CMK (cell line): ENCODE results near the gene SARS2.
A peak's percentile ranks its signal among the peaks of the same experiment; 100 is the strongest.
"Not testable (repeated sequence)": the region's sequence is repeated elsewhere in the genome, so short reads cannot be mapped to it uniquely, and the experiment has no call there.

Experiments used
- DNase-seq: peaks from one replicate; pipeline ENCODE4 v3.0.0-alpha.2; 2010; ENCODE audit warnings: low read depth

The SARS2 gene

GRCh38 chr19:38892841-38893240 lies 37.7 kb downstream of the SARS2 start:
- no peak for DNase-seq

- DNase-seq = no peak
These were observed 38.8 kb downstream of the SARS2 start for GRCh38 chr19:38891771-38892170.

- no peak for DNase-seq
These were observed 39.9 kb downstream of the SARS2 start for GRCh38 chr19:38890686-38891085.

GRCh38 chr19:38889803-38890202 lies 40.8 kb downstream of the SARS2 start:
- DNase-seq = no peak

- DNase-seq = no peak
These were observed 41.7 kb downstream of the SARS2 start for GRCh38 chr19:38888876-38889275.

GRCh38 chr19:38884691-38885090 lies 45.9 kb downstream of the SARS2 start:
- not testable (repeated sequence) for DNase-seq

GRCh38 chr19:38883286-38883685 lies 47.3 kb downstream of the SARS2 start:
- DNase-seq = no peak

- no peak for DNase-seq
These were observed 49.5 kb downstream of the SARS2 start for GRCh38 chr19:38880882-38881609.

- DNase-seq = no peak
These were observed 50.3 kb downstream of the SARS2 start for GRCh38 chr19:38880076-38880881.

GRCh38 chr19:38879400-38879751 lies 51.2 kb downstream of the SARS2 start:
- no peak for DNase-seq

- no peak for DNase-seq
These were observed 51.8 kb downstream of the SARS2 start for GRCh38 chr19:38878575-38879399.

- peak; percentile 68 for DNase-seq
These were observed 52.6 kb downstream of the SARS2 start, which contains the start of gene RINL for GRCh38 chr19:38877781-38878574. TSS of gene RINL (minus strand) at chr19:38878275. CDS start at chr19:38876742, 1,533 bp downstream.

- DNase-seq = no peak
These were observed 54.7 kb downstream of the SARS2 start for GRCh38 chr19:38875656-38876395.

GRCh38 chr19:38873400-38873799 lies 57.2 kb downstream of the SARS2 start:
- DNase-seq = not testable (repeated sequence)

- DNase-seq = no peak
These were observed 60.0 kb downstream of the SARS2 start for GRCh38 chr19:38870612-38871011.

GRCh38 chr19:38869836-38870607 lies 60.5 kb downstream of the SARS2 start:
- DNase-seq = no peak

- no peak for DNase-seq
These were observed 61.3 kb downstream of the SARS2 start for GRCh38 chr19:38869160-38869835.

- no peak for DNase-seq
These were observed 62.0 kb downstream of the SARS2 start for GRCh38 chr19:38868551-38868950.

GRCh38 chr19:38867171-38867780 lies 63.3 kb downstream of the SARS2 start:
- no peak for DNase-seq
